NCI-H524 (cell line): Measurements from ENCODE around the gene ABCB1.
"Not testable (repeated sequence)": the region's sequence is repeated elsewhere in the genome, so short reads cannot be mapped to it uniquely, and the experiment has no call there.

Experiments used
- DNase-seq, 2 experiments: peaks; one replicate each; lab custom pipeline; 2025; lab: John Stamatoyannopoulos, UW

The ABCB1 gene

DNA sequence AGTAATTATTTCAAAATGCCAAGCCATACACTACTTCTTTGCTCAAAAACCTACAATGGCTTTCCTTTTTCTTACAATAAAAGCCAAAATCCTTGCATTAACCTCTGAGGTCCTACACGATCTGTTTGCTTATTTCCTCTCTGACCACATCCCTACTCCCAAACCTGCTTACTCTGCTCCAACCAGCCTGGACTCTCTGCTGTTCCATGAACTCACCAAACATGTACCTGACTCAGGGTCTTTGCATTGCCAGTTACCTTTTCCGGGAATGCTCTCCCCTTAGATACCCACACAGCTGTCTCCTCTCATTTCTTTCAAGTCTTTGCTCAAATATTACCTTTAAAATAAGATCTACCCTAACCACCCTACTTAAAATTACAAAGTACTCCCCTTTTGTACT lies 127.5 kb downstream of the ABCB1 start:
- DNase-seq, result no peak

DNA sequence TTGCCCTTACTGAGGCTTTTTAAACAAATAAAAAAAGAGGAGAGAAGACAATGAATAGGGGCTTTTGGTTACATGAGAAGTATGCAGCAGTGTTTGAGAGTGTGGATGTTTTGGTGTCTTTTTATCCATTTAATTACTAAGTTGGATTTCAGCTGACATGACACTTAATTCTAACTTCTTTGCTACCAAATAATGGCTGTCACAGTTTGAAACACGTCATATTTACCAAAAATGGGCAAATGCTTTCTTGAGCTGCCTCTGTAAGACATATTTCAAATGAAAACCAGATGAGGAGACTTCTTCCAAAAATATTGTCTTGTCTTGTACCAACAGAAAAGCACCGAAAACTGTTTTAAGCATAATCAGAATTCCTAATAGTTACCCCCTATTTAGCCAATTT lies 129.2 kb downstream of the ABCB1 start:
- DNase-seq, result no peak

- not testable (repeated sequence) for DNase-seq
Measured at GRCh38 chr7:87469204-87469603, 131.5 kb downstream of the ABCB1 start.

GRCh38 chr7:87465534-87465880 lies 135.2 kb downstream of the ABCB1 start:
- DNase-seq, result not testable (repeated sequence)

DNA sequence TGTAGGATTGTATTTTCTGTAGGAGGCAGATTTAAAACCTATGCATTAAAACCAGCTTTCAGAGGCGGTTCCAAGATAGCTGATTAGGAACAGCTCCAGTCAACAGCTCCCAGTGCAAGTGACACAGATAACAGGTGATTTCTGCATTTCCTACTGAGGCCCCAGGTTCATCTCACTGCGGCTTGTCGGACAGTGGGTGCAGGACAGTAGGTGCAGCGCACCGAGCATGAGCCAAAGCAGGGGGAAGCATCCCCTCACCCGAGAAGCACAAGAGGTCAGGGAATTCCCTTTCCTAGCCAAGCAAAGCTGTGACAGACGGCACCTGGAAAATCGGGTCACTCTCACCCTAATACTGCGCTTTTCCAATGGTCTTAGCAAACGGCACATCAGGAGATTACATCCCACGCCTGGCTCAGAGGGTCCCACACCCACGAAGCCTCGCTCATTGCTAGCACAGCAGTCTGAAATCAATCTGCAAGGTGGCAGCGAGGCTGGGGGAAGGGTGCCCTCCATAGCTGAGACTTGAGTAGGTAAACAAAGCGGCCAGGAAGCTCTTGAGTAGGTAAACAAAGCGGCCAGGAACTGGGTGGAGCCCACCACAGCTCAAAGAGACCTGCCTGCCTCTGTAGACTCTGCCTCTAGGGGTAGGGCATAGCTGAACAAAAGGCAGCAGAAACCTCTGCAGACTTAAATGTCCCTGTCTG lies 135.7 kb downstream of the ABCB1 start:
- DNase-seq, result not testable (repeated sequence)

DNA sequence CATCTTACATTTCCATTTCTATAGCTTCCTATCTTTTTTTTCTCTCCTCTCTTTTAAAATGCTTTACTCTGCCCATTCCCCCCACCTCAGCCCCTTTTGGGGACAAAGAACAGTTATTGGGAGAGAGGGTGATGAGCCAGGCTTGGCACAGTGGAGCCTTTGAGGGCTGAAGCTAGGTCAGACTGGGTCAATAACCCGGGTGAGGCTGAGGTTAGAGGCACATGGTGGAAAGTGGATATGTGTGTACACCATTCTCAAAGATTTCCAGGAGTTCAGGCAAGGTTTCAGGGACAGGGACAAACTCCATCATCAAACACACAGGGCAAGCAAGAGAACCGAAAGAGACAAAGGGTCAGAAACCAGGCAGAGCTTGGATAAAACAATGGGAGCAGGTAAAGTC lies 136.7 kb downstream of the ABCB1 start:
- no peak for DNase-seq

- DNase-seq, result not testable (repeated sequence)
Measured at GRCh38 chr7:87460444-87460843, 140.2 kb downstream of the ABCB1 start.

DNA sequence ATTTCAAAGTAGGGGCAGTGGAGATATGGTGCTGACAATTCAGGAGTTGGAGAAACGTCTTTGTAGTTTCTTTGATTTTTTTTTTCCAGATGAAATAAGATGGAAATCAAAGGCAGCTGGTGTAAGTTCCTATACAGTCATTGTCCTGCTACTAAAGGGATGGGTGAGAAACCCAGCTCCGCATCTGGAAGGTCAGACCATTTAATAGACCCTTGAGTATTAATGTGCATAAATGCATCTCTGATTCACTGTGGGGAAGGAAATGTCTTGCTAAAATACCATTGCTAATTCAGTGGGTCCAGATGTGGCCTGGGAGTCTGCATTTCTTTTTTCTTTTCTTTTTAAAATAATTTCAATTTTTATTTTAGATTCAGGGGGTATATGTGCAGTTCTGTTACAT lies 140.7 kb downstream of the ABCB1 start:
- no peak for DNase-seq

DNA sequence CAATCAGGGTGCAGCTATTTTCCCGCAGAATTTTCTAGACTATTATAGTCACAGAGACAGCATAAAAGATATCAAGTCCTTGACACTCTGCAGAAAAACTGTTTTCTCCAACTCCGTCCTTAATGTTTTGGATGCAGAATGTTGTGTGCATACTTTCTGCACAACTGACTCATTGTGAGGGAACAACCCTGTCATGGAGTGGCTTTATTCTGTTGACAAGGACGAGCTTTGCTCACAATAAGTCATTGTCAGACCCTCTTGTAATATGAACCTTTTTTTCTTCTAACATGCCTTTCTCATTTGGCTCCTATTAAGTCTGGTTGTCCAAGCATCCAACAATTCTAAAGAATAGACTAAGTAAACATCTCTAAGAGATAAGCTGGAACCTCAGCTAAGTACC lies 142.5 kb downstream of the ABCB1 start:
- DNase-seq, result no peak

- DNase-seq, result peak; percentile 79 to 85
Measured at GRCh38 chr7:87456247-87456646, 144.4 kb downstream of the ABCB1 start.
